GM10248 (cell line): ENCODE data around the gene FYB1.
A peak's percentile ranks its signal among the peaks of the same experiment; 100 is the strongest.

Experiments
- CTCF ChIA-PET: fragments of 300-600 bp; sonication (Branson Sonifier 250); formaldehyde crosslinking; extraction: SDS; loops from one replicate; lab custom pipeline; 2021; ENCODE audit warnings: antibody characterized with exemption; lab: Yijun Ruan, JAX
- POLR2A ChIA-PET: fragments of 350-650 bp; sonication (Branson Sonifier 250); formaldehyde crosslinking; extraction: SDS; loops from one replicate; lab custom pipeline; 2020; ENCODE audit warnings: antibody characterized with exemption; lab: Yijun Ruan, JAX
- DNase-seq: peaks from one replicate; pipeline ENCODE4 v3.0.0; 2012; ENCODE audit errors: extremely low spot score
- TF ChIP-seq, protein P1 (sequence below): IDR thresholded peaks from 2 replicates; pipeline ENCODE4 v1.5.1; 2012; ENCODE audit warnings: mild to moderate bottlenecking, low read depth; ENCODE audit errors: extremely low read depth, missing control alignments, control extremely low read depth

Gene FYB1

DNA sequence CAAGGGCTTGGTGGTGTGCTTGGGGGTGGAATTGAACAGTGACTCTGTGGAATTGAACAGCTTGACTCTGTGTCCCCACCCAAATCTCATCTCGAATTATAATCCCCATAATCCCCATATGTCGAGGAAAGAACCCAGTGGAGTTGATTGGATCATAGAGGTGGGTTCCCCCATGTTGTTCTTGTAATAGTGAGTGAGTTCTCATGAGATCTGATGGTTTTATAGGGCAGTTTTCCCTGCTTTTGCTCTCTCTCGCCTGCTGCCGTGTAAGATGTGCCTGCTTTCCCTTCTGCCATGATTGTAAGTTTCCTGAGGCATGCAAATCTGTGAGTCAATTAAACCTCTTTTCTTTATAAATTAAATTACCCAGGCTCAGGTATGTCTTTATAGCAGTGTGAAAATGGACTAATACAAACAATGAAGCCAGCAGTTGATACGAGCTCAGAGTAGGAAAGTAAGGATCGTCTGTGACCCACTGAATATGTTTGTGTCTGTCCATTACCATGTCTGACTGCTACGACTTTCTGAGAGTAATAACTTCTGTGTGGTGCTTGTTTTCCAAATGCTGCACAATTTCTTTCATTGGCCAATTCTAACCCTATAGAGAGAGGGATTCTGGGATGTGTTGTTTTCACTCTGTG lies 127.3 kb downstream of the FYB1 start:
- DNase-seq, result no peak
- ChIA-PET CTCF (interaction anchor here (3.7 kb wide), 1 partner anchor 12 kb away, joined by 18 read pairs; no protein-coding TSS in a partner anchor), POLR2A (no interaction called here)
- TF ChIP-seq, protein P1, sequence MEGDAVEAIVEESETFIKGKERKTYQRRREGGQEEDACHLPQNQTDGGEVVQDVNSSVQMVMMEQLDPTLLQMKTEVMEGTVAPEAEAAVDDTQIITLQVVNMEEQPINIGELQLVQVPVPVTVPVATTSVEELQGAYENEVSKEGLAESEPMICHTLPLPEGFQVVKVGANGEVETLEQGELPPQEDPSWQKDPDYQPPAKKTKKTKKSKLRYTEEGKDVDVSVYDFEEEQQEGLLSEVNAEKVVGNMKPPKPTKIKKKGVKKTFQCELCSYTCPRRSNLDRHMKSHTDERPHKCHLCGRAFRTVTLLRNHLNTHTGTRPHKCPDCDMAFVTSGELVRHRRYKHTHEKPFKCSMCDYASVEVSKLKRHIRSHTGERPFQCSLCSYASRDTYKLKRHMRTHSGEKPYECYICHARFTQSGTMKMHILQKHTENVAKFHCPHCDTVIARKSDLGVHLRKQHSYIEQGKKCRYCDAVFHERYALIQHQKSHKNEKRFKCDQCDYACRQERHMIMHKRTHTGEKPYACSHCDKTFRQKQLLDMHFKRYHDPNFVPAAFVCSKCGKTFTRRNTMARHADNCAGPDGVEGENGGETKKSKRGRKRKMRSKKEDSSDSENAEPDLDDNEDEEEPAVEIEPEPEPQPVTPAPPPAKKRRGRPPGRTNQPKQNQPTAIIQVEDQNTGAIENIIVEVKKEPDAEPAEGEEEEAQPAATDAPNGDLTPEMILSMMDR, result no peak

DNA sequence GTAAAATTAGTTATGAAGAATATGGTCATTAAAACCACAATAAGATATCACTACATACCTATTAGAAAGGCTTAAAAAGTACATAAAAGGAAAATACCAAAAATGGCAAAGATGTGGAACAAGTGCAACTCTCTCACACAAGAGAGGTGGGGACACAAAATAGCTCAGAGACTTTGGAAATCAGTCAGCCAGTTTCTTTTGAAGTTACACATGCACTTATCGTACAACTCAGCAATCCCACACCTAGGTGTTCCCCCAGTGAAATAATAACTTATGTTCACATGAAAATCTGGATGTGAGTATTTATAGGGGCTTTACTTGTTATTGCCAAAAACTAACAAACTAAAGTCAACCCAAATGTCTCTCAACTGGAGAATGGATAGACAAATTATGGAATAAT lies 135.4 kb downstream of the FYB1 start:
- CTCF ChIA-PET, result no interaction called here
- POLR2A ChIA-PET, result no interaction called here
- peak; percentile 14 for DNase-seq
- TF ChIP-seq, protein P1, result no peak

- POLR2A ChIA-PET, result no interaction called here
- CTCF ChIA-PET, result no interaction called here
- TF ChIP-seq, protein P1, result no peak
- no peak for DNase-seq
Observed at GRCh38 chr5:39082995-39083394, 136.4 kb downstream of the FYB1 start.

DNA sequence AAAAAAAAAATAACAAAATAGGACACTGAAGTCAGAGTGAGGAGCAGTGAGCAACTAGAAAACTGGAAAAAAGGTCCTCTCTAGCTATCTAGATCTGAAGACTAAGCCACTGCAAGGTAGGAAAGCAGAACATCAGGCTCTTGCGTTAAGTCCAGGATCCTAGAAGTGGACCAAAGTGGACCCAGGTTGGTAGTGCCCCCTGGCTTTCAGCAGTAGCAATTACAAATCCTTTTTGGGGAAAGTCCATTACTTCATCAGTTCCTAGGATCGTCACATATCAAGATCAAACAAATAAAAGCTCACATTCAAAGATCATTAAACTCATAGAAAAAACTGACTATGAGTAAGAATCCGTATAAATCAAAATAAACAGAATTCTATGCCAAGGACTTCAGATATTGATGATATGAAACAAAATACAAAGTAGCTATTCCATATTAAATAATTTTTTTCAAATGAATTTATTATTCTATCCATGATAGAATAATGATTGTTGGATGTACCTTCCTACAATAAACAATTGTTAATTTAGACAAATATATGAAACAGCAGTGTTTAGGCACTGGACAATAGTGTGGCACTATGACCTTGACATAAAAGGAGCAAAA lies 138.7 kb downstream of the FYB1 start:
- TF ChIP-seq, protein P1, result peak; percentile 59
- ChIA-PET CTCF (interaction anchor here (0.7 to 3.6 kb wide), 25 partner anchors 8 to 646 kb away, joined by 3 to 26 read pairs (median 4); no protein-coding TSS in a partner anchor), POLR2A (no interaction called here)
- peak; percentile 40 for DNase-seq

DNA sequence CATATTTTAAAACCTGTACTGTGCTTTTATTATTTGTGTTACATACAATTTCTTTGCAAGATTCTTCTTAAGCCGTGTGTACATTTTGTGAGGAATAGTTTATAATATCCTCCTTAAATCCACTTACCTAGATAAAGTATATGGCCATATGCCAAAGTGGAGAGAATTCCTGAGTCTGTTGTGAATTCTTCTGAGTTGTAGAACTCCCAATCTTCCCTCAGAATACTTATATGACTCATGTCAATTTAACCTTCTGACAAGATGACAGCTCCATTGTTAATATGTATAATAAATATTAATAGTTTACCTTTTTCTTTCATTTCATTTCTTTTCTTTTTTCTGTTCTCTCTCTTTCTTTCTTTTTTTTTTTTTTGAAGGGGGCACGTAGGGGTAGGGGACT lies 139.2 kb downstream of the FYB1 start:
- DNase-seq, result no peak
- TF ChIP-seq, protein P1, result no peak
- POLR2A ChIA-PET, result no interaction called here
- CTCF ChIA-PET, result interaction anchor here (1.0 to 3.6 kb wide), 19 partner anchors 8 to 698 kb away, joined by 3 to 26 read pairs (median 4); no protein-coding TSS in a partner anchor

DNA sequence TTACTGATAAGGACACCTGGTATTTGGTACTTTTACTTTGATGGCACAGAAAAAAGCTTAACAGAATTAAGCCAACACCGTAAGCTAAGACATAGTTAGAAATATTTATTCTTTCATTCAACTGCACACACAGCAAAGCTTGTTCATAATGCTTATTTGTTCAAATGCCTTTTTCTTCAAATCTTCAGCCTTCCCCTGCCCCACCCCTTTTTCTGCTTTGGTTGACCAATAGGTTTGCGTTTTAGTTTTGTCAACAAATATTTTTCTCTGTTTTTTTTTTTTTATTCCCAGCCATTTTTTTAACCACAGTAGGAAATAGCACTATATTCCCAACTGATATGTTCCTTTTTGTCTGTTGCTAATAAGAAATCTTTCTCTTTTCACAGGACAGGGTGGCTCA lies 140.2 kb downstream of the FYB1 start:
- TF ChIP-seq, protein P1, result no peak
- POLR2A ChIA-PET, result no interaction called here
- CTCF ChIA-PET, result interaction anchor here (1.4 to 3.6 kb wide), 3 partner anchors 12 to 697 kb away, joined by 3 to 26 read pairs (median 18); no protein-coding TSS in a partner anchor
- DNase-seq, result no peak
